AG04449 (cell line): ENCODE data around the gene ARAP2.

Experiments
- CTCF ChIA-PET: fragments of 350-600 bp; formaldehyde crosslinking; extraction: SDS; loops from one replicate; lab custom pipeline; 2021; ENCODE audit warnings: antibody characterized with exemption; lab: Yijun Ruan, JAX
- POLR2A ChIA-PET: fragments of 400-600, 350-600 bp; formaldehyde crosslinking; extraction: SDS; loops from one replicate; lab custom pipeline; 2020; ENCODE audit warnings: antibody characterized with exemption, inconsistent platforms; lab: Yijun Ruan, JAX
- DNase-seq: peaks from one replicate; pipeline ENCODE4 v3.0.0-alpha.2; 2010; ENCODE audit warnings: low read depth, low spot score
- H3K4me3 ChIP-seq: 2 replicates; pipeline ENCODE4 v1.5.1; 2011; ENCODE audit warnings: low read depth, mild to moderate bottlenecking, control low read depth, low read length
- TF ChIP-seq, protein P1 (sequence below): IDR thresholded peaks from one replicate; pipeline ENCODE4 v1.5.1; 2011; ENCODE audit warnings: mild to moderate bottlenecking, moderate library complexity, low read length, control low read depth, inconsistent platforms; ENCODE audit not compliant: insufficient read depth; ENCODE audit errors: missing control alignments

Gene ARAP2

DNA sequence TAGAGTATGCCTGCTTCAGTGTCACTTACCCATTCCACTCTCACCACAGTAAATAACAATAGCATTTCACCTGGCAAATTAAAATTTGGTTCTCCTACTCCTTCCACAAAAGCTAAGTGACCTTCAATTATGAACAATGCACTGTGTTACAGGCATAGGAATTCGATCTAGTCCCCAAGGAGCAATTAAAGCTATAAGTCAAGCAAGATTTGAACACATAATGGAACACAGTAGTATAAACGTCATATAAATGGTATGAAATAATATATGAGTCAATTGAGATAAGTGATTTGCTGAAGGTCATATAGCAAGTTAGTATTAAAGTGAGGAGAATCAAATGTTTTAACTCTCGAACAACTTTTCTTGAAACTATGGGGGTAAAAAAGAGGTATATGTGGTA is 65.8 kb downstream of the ARAP2 start:
- TF ChIP-seq, protein P1, sequence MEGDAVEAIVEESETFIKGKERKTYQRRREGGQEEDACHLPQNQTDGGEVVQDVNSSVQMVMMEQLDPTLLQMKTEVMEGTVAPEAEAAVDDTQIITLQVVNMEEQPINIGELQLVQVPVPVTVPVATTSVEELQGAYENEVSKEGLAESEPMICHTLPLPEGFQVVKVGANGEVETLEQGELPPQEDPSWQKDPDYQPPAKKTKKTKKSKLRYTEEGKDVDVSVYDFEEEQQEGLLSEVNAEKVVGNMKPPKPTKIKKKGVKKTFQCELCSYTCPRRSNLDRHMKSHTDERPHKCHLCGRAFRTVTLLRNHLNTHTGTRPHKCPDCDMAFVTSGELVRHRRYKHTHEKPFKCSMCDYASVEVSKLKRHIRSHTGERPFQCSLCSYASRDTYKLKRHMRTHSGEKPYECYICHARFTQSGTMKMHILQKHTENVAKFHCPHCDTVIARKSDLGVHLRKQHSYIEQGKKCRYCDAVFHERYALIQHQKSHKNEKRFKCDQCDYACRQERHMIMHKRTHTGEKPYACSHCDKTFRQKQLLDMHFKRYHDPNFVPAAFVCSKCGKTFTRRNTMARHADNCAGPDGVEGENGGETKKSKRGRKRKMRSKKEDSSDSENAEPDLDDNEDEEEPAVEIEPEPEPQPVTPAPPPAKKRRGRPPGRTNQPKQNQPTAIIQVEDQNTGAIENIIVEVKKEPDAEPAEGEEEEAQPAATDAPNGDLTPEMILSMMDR = no peak
- ChIA-PET CTCF (no interaction called here), POLR2A (no interaction called here)
- DNase-seq = no peak
- no peak overlapping the region for H3K4me3 ChIP-seq

GRCh38 chr4:36177946-36178345 is 66.4 kb downstream of the ARAP2 start:
- ChIA-PET CTCF (no interaction called here), POLR2A (no interaction called here)
- DNase-seq = no peak
- H3K4me3 ChIP-seq = no peak overlapping the region
- TF ChIP-seq, protein P1 = no peak

- POLR2A ChIA-PET = no interaction called here
- no peak for DNase-seq
- TF ChIP-seq, protein P1 = no peak
- no peak overlapping the region for H3K4me3 ChIP-seq
- CTCF ChIA-PET = no interaction called here
Measured at GRCh38 chr4:36174570-36174969, 69.7 kb downstream of the ARAP2 start.

DNA sequence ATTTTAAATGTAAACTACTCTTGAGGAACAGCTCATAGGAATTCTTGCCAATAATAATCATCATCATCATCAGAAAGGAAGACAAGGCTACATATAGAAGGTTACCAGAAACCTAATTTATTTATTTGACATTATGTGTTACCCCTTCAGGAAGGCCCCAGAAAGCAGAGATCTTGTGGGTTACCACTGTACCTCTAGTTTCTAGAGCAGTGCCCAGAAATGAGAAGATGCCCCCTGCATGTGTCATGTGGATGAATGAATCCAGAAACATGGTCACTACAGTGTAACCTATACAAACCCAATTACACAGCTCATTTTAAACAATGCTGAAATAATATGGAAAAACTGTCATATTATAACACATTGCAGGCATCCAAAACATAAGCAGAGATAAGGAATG is 70.4 kb downstream of the ARAP2 start:
- CTCF ChIA-PET = no interaction called here

DNA sequence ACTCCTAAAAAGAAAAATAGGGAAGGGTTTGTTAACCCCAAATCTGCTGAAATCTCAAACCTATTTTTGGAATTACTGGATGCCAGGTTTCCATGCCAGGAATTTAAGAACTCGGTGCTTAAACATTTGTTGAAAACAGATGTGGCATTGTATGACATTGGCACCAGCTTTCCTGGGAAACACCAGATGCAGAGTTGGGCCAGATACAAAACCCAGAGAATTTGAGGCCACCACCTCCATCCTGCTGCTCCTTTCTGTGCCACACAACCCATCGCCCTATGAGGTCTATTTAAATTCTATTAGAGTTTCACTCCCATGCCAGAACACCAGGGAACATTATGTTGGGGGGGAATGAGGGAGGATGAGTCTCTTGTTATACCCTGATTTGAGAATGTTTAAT is 71.7 kb downstream of the ARAP2 start:
- no peak for DNase-seq
- H3K4me3 ChIP-seq = no peak overlapping the region
- POLR2A ChIA-PET = no interaction called here
- CTCF ChIA-PET = no interaction called here
- TF ChIP-seq, protein P1 = no peak

More for the DNA sequence above, 70.4 kb downstream of the ARAP2 start:
- no peak for DNase-seq
- TF ChIP-seq, protein P1 = no peak
- POLR2A ChIA-PET = no interaction called here
- no peak overlapping the region for H3K4me3 ChIP-seq

DNA sequence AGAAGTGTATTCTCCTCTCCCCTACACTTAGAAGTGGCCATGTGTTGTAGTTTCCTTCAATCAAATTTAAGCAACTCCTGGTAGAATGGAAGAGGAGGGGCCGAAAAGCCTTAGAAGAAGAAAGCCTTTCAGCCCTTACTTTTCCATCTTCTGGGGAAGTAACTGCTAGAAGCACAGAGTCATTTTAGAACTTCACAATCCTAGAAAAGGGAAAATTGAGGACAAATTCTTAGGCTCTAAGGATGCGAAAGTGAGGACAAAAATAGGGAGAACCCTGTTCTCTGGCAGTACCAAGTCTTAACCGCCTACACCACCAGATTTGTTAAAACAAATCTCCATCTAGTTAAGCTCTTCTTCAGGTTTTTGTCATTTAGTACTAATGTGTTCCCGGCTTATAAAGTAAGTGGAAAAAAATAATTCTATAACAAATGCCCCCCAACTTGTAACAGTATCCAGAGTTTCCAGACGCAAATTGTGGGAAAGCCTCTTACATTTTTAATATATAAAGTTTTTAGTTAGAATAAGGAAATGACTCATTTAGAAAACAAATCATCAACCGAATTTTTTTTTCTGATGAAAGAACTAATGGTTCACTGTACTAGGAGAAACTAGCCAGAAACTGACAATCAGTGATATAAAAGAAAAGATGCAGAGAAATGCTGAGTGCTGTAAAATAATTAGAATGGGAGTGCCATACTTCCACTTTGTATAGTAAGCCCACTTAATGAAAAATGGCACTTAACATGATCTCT is 76.0 kb downstream of the ARAP2 start:
- ChIA-PET CTCF (interaction anchor here (0.7 kb wide), 1 partner anchor 1342 kb away, joined by 3 read pairs; no protein-coding TSS in a partner anchor), POLR2A (no interaction called here)
- no peak for DNase-seq
- H3K4me3 ChIP-seq = no peak overlapping the region
- TF ChIP-seq, protein P1 = no peak
